Stomach (tissue), 4 donors: Measurements from ENCODE around the gene MPI.

ENCODE experiments used
- POLR2A ChIP-seq, 4 donors: fragments of 450-650 bp; IDR thresholded peaks; one replicate each; pipeline ENCODE4 v1.6.1; 2016; ENCODE audit warnings: antibody characterized with exemption in 4 of 4, control low read depth in 2 of 4, mild to moderate bottlenecking in 1 of 4, moderate library complexity in 1 of 4
- TF ChIP-seq, protein P1 (sequence below), 7 experiments: fragments of 450-650 bp in 4 of 7; fragments of 200-600 bp in 3 of 7; sonication (generic) in 3 of 7; IDR thresholded peaks; one replicate each; pipeline ENCODE4 v1.5.1; 2016 to 2019; ENCODE audit warnings: antibody characterized with exemption in 7 of 7, control low read depth in 2 of 7, mild to moderate bottlenecking in 1 of 7

DNA sequence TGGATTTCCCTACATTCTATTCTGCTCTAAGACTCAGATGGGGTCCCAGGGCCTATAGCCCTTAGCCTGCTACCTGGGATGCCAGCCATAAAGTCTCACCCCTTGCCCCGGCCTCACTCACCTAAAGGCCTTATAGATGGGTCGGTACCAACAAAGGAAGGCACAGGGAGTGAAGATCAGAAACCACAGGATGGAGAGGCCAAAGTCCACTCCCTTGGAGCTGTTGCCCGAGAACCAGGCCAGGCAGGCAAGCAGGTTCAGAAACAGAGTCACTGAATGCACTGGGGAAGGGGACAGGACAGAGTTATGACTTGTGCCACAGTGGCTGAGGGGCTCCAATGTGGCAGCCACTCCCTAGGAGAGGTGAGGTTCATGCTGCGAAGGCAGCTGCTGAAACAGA is 39.4 kb upstream of the MPI start:
- TF ChIP-seq, protein P1, sequence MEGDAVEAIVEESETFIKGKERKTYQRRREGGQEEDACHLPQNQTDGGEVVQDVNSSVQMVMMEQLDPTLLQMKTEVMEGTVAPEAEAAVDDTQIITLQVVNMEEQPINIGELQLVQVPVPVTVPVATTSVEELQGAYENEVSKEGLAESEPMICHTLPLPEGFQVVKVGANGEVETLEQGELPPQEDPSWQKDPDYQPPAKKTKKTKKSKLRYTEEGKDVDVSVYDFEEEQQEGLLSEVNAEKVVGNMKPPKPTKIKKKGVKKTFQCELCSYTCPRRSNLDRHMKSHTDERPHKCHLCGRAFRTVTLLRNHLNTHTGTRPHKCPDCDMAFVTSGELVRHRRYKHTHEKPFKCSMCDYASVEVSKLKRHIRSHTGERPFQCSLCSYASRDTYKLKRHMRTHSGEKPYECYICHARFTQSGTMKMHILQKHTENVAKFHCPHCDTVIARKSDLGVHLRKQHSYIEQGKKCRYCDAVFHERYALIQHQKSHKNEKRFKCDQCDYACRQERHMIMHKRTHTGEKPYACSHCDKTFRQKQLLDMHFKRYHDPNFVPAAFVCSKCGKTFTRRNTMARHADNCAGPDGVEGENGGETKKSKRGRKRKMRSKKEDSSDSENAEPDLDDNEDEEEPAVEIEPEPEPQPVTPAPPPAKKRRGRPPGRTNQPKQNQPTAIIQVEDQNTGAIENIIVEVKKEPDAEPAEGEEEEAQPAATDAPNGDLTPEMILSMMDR (IDR thresholded peaks at IDR 0.05) = no peak
- TF ChIP-seq POLR2A (IDR thresholded peaks at IDR 0.05) = no peak
